SJCRH30 (cell line): ENCODE measurements around the gene PLPP1. TPM values are rescaled to one million over a fixed set of nuclear protein-coding genes. Genes with fewer than 3 reads are reported as not detected.
A peak's percentile ranks its signal among the peaks of the same experiment; 100 is the strongest.
"Not testable (repeated sequence)": the region's sequence is repeated elsewhere in the genome, so short reads cannot be mapped to it uniquely, and the experiment has no call there.

ENCODE experiments used
- DNase-seq, 2 experiments: peaks; one replicate each; pipeline ENCODE4 v3.0.0-alpha.2; 2015 to 2020
- H3K27ac ChIP-seq: fragments of 250-450 bp; sonication (Bioruptor Pico); 2 replicates; pipeline ENCODE4 v1.5.1; 2020; ENCODE audit warnings: mild to moderate bottlenecking, moderate library complexity
- H3K27me3 ChIP-seq: fragments of 250-450 bp; sonication (Bioruptor Pico); 2 replicates; pipeline ENCODE4 v1.5.1; 2020; ENCODE audit warnings: mild to moderate bottlenecking, moderate library complexity
- H3K36me3 ChIP-seq: fragments of 250-450 bp; sonication (Bioruptor Pico); 2 replicates; pipeline ENCODE4 v1.5.1; 2020; ENCODE audit warnings: mild to moderate bottlenecking, moderate library complexity
- H3K4me1 ChIP-seq: fragments of 250-450 bp; sonication (Bioruptor Pico); 2 replicates; pipeline ENCODE4 v1.5.1; 2020; ENCODE audit warnings: mild to moderate bottlenecking, moderate library complexity
- H3K4me3 ChIP-seq: fragments of 250-450 bp; sonication (Bioruptor Pico); 2 replicates; pipeline ENCODE4 v1.5.1; 2020; ENCODE audit warnings: mild to moderate bottlenecking, moderate library complexity
- H3K9me3 ChIP-seq: fragments of 250-450 bp; sonication (Bioruptor Pico); replicated peaks from 2 replicates; pipeline ENCODE4 v1.5.1; 2020; ENCODE audit warnings: mild to moderate bottlenecking, moderate library complexity
- total RNA-seq: library from RNA; depleted of rRNA; stranded (reverse); fragments of >200 nt; shearing (Covaris generic); gene quantifications from 2 replicates; pipeline ENCODE4 v1.2.3, GENCODE V29; 2014

The PLPP1 gene
- total RNA-seq, 1 experiment from 2014 or later: 35.1 TPM

GRCh38 chr5:55533521-55534435, 986 bp downstream of the PLPP1 start:
- peak overlapping the region; percentile 90 for H3K4me3 ChIP-seq
- H3K36me3 ChIP-seq: no peaks in the 10 kb centered on the region
- H3K4me1 ChIP-seq: peaks cover 6% of the 10 kb centered on the region; the same call in 1 of the 2 replicates
- H3K9me3 ChIP-seq: no peaks in the 10 kb centered on the region
- peak overlapping the region; percentile 84 for H3K27ac ChIP-seq
- DNase-seq: peak; percentile 74 to 79
- H3K27me3 ChIP-seq: no peaks in the 10 kb centered on the region

GRCh38 chr5:55530669-55531068, 4.1 kb downstream of the PLPP1 start:
- Histone ChIP-seq H3K9me3 (no peaks in the 10 kb centered on the region; the same call in 1 of the 2 replicates), H3K27ac (no peak overlapping the region), H3K36me3 (no peaks in the 10 kb centered on the region), H3K4me1 (peaks cover 2% of the 10 kb centered on the region; the same call in 1 of the 2 replicates), H3K4me3 (no peak overlapping the region), H3K27me3 (no peaks in the 10 kb centered on the region)
- DNase-seq: no peak

- Histone ChIP-seq H3K36me3 (no peaks in the 10 kb centered on the region), H3K4me3 (no peak overlapping the region), H3K27ac (no peak overlapping the region), H3K4me1 (no peaks in the 10 kb centered on the region), H3K27me3 (no peaks in the 10 kb centered on the region), H3K9me3 (no peaks in the 10 kb centered on the region; the same call in 1 of the 2 replicates)
- DNase-seq: no peak
Observed at GRCh38 chr5:55524816-55525215, 9.9 kb downstream of the PLPP1 start.

- Histone ChIP-seq H3K9me3 (no peaks in the 10 kb centered on the region; the same call in 1 of the 2 replicates), H3K27ac (no peak overlapping the region), H3K27me3 (no peaks in the 10 kb centered on the region), H3K36me3 (no peaks in the 10 kb centered on the region), H3K4me1 (no peaks in the 10 kb centered on the region), H3K4me3 (no peak overlapping the region)
- no peak for DNase-seq
Observed at GRCh38 chr5:55523293-55523692, 11.5 kb downstream of the PLPP1 start.

GRCh38 chr5:55521881-55522280, 12.9 kb downstream of the PLPP1 start:
- no peak for DNase-seq
- H3K9me3 ChIP-seq: no peaks in the 10 kb centered on the region; the same call in 1 of the 2 replicates
- H3K27ac ChIP-seq: no peak overlapping the region
- no peaks in the 10 kb centered on the region for H3K4me1 ChIP-seq
- no peaks in the 10 kb centered on the region for H3K36me3 ChIP-seq
- H3K27me3 ChIP-seq: no peaks in the 10 kb centered on the region
- H3K4me3 ChIP-seq: no peak overlapping the region

- no peak overlapping the region for H3K27ac ChIP-seq
- H3K4me3 ChIP-seq: no peak overlapping the region
- H3K27me3 ChIP-seq: no peaks in the 10 kb centered on the region
- no peak for DNase-seq
- H3K4me1 ChIP-seq: no peaks in the 10 kb centered on the region
- H3K36me3 ChIP-seq: no peaks in the 10 kb centered on the region
- H3K9me3 ChIP-seq: no peaks in the 10 kb centered on the region
Observed at GRCh38 chr5:55520117-55520839, 14.5 kb downstream of the PLPP1 start.

- no peak for DNase-seq
- Histone ChIP-seq H3K36me3 (no peaks in the 10 kb centered on the region), H3K9me3 (no peaks in the 10 kb centered on the region), H3K4me3 (no peak overlapping the region), H3K4me1 (no peaks in the 10 kb centered on the region), H3K27ac (no peak overlapping the region), H3K27me3 (no peaks in the 10 kb centered on the region)
Observed at GRCh38 chr5:55518831-55519390, 15.9 kb downstream of the PLPP1 start.

- Histone ChIP-seq H3K4me3 (no peak overlapping the region), H3K27ac (no peak overlapping the region), H3K36me3 (no peaks in the 10 kb centered on the region), H3K9me3 (no peaks in the 10 kb centered on the region), H3K4me1 (no peaks in the 10 kb centered on the region), H3K27me3 (no peaks in the 10 kb centered on the region)
- DNase-seq: no peak
Observed at GRCh38 chr5:55517804-55518203, 17.0 kb downstream of the PLPP1 start.

- Histone ChIP-seq H3K27ac (no peak overlapping the region), H3K4me3 (no peak overlapping the region), H3K27me3 (no peaks in the 10 kb centered on the region), H3K4me1 (peaks cover 27% of the 10 kb centered on the region), H3K36me3 (no peaks in the 10 kb centered on the region), H3K9me3 (no peaks in the 10 kb centered on the region)
- DNase-seq: no peak
Observed at GRCh38 chr5:55511010-55511409, 23.8 kb downstream of the PLPP1 start.

GRCh38 chr5:55510523-55510880, 24.3 kb downstream of the PLPP1 start:
- no peaks in the 10 kb centered on the region for H3K27me3 ChIP-seq
- H3K27ac ChIP-seq: no peak overlapping the region
- H3K4me3 ChIP-seq: no peak overlapping the region
- H3K36me3 ChIP-seq: no peaks in the 10 kb centered on the region
- H3K4me1 ChIP-seq: peaks cover 27% of the 10 kb centered on the region
- DNase-seq: no peak
- no peaks in the 10 kb centered on the region for H3K9me3 ChIP-seq

GRCh38 chr5:55509796-55510522, 24.8 kb downstream of the PLPP1 start:
- H3K4me1 ChIP-seq: peaks cover 27% of the 10 kb centered on the region
- peak overlapping the region; percentile 14; the same call in 1 of the 2 replicates for H3K27ac ChIP-seq
- no peaks in the 10 kb centered on the region for H3K27me3 ChIP-seq
- no peaks in the 10 kb centered on the region for H3K9me3 ChIP-seq
- no peaks in the 10 kb centered on the region for H3K36me3 ChIP-seq
- no peak overlapping the region for H3K4me3 ChIP-seq
- DNase-seq: peak; percentile 21 to 70

GRCh38 chr5:55509097-55509496, 25.7 kb downstream of the PLPP1 start:
- no peaks in the 10 kb centered on the region for H3K36me3 ChIP-seq
- DNase-seq: no peak
- peaks cover 27% of the 10 kb centered on the region for H3K4me1 ChIP-seq
- no peaks in the 10 kb centered on the region for H3K9me3 ChIP-seq
- H3K27me3 ChIP-seq: no peaks in the 10 kb centered on the region
- H3K4me3 ChIP-seq: no peak overlapping the region
- no peak overlapping the region for H3K27ac ChIP-seq

GRCh38 chr5:55507574-55507973, 27.2 kb downstream of the PLPP1 start:
- no peak overlapping the region for H3K4me3 ChIP-seq
- no peaks in the 10 kb centered on the region for H3K9me3 ChIP-seq
- no peak for DNase-seq
- H3K27me3 ChIP-seq: no peaks in the 10 kb centered on the region
- H3K4me1 ChIP-seq: peaks cover 27% of the 10 kb centered on the region
- H3K27ac ChIP-seq: no peak overlapping the region
- no peaks in the 10 kb centered on the region for H3K36me3 ChIP-seq

- H3K9me3 ChIP-seq, H3K27me3 ChIP-seq, H3K27ac ChIP-seq, H3K36me3 ChIP-seq, H3K4me3 ChIP-seq, DNase-seq: not testable (repeated sequence)
- peaks cover 24% of the 10 kb centered on the region for H3K4me1 ChIP-seq
Observed at GRCh38 chr5:55505711-55506110, 29.1 kb downstream of the PLPP1 start.
